ENCODE results near the gene KIF23. TPM values are rescaled to one million over a fixed set of nuclear protein-coding genes. Genes with fewer than 3 reads are reported as not detected.

Gene KIF23
- total and polyA plus RNA-seq, 2 of the 4 experiments (the other 2 are of a cell fraction), result 37.7 to 56.1 TPM

- TF ChIP-seq SMC3 (IDR thresholded peaks at IDR 0.05; ENCODE audit: low read depth, low read length) (peak; percentile 90), MAZ (IDR thresholded peaks at IDR 0.05; ENCODE audit: borderline replicate concordance, low read depth, low read length) (peak; percentile 41; the same call in 1 of the 2 replicates)
Observed at GRCh38 chr15:69394556-69395282, 19.4 kb upstream of the KIF23 start (continued).

- Histone ChIP-seq H2AFZ (replicated peaks; ENCODE audit: low read length, poor library complexity) (no peak overlapping the region), H3K79me1 (ENCODE audit: low read depth in 1 of 2, low read length in 2 of 2) (peaks cover 17 to 75% of the 10 kb centered on the region in 2 experiments; a peak in 3 of 4 replicates), H3K9ac (ENCODE audit: low read depth, low read length) (no peak overlapping the region), H3K14ac (replicated peaks; ENCODE audit: low read depth, low read length) (no peak overlapping the region), H3K4ac (ENCODE audit: low read depth, low read length) (no peak overlapping the region), H3K56ac (ENCODE audit: extremely low read depth, insufficient read depth, low read length) (no peak overlapping the region), H3K27ac (ENCODE audit: insufficient read depth, low read length) (no peak overlapping the region), H2BK5ac (ENCODE audit: low read depth, low read length, poor library complexity, severe bottlenecking) (no peak overlapping the region), H2BK120ac (ENCODE audit: low read depth, low read length) (no peak overlapping the region), H2BK20ac (ENCODE audit: low read depth, low read length) (no peak overlapping the region), H4K20me1 (ENCODE audit: insufficient read depth, low read length) (peaks cover 29% of the 10 kb centered on the region), H3K27me3 (ENCODE audit: control insufficient read depth, insufficient read depth, low read length) (no peaks in the 10 kb centered on the region), H4K91ac (ENCODE audit: insufficient read depth, low read depth, low read length) (no peak overlapping the region), H3K36me3 (ENCODE audit: control insufficient read depth, insufficient read depth, low read length) (peaks cover 8% of the 10 kb centered on the region), H2AK5ac (ENCODE audit: low read depth, low read length) (peak overlapping the region; percentile 69; the same call in 1 of the 2 replicates), H4K5ac (ENCODE audit: low read depth, low read length) (no peak overlapping the region), H3K23ac (ENCODE audit: low read depth, low read length) (no peak overlapping the region), H3K4me2 (ENCODE audit: low read depth, low read length) (no peak overlapping the region), H3K18ac (ENCODE audit: low read depth, low read length) (no peak overlapping the region), H3K9me1 (ENCODE audit: insufficient read depth, low read length) (peaks cover 44% of the 10 kb centered on the region), H3K4me3 (ENCODE audit: insufficient read depth, low read depth, low read length) (no peak overlapping the region), H2AK9ac (replicated peaks; ENCODE audit: low read depth, low read length, poor library complexity) (no peak overlapping the region), H3K4me1 (ENCODE audit: control insufficient read depth, insufficient read depth, low read length) (peaks cover 12% of the 10 kb centered on the region), H4K8ac (ENCODE audit: low read depth in 2 of 2, low read length in 2 of 2) (no peak overlapping the region), H2BK15ac (ENCODE audit: low read depth, low read length) (no peak overlapping the region), H3K9me3 (ENCODE audit: control insufficient read depth, insufficient read depth, low read length) (no peaks in the 10 kb centered on the region)
- WGBS, 2 experiments (ENCODE audit: extremely low coverage in 2 of 2, insufficient read length in 1 of 2), result 82% methylated on average over 3 of the region's 10 CpGs; no CpG with 5 or more reads in 1 of the 2 experiments
- CTCF ChIA-PET, result interaction anchor here (0.9 to 1.2 kb wide), 2 partner anchors 50 to 315 kb away, joined by 3 read pairs; no protein-coding TSS in a partner anchor
- POLR2A ChIA-PET (ENCODE audit: unreplicated experiment), result interaction anchor here (0.5 kb wide), 1 partner anchor 53 kb away, joined by 5 read pairs; no protein-coding TSS in a partner anchor
- dilution Hi-C loops (cut with HindIII; ENCODE audit: low sequenced_read_pairs, unreplicated experiment), result no loop called here
- ATAC-seq (ENCODE audit: low read depth), result no peak
- no peak for DNase-seq
- intact Hi-C loops (cut with micrococcal nuclease), result no loop called here
- no TSS peak for BruUV-seq (replicated peaks)
- in situ Hi-C loops (cut with MboI; ENCODE audit: low sequenced_read_pairs), result loop anchor here (5.0 kb wide), 1 partner anchor 333 kb away; no protein-coding TSS in a partner anchor
- TF ChIP-seq RFX5 (IDR thresholded peaks at IDR 0.05; ENCODE audit: low read depth, low read length) (no peak), CTCF (conservative IDR thresholded peaks at IDR 0.05; ENCODE audit: low read depth, low read length) (no peak), RAD21 (IDR thresholded peaks at IDR 0.05; ENCODE audit: low read length) (no peak), CHD1 (IDR thresholded peaks at IDR 0.05; ENCODE audit: low read depth, low read length) (no peak), SMC3 (IDR thresholded peaks at IDR 0.05; ENCODE audit: low read depth, low read length) (no peak), POLR2A (IDR thresholded peaks at IDR 0.05; ENCODE audit: low read depth, low read length) (no peak), NFE2L2 (IDR thresholded peaks at IDR 0.05; ENCODE audit: low read depth, low read length) (no peak), FOS (IDR thresholded peaks at IDR 0.05; ENCODE audit: low read depth, low read length) (no peak), MAZ (IDR thresholded peaks at IDR 0.05; ENCODE audit: borderline replicate concordance, low read depth, low read length) (no peak), RCOR1 (IDR thresholded peaks at IDR 0.05; ENCODE audit: insufficient replicate concordance, low read length) (no peak), MXI1 (IDR thresholded peaks at IDR 0.05; ENCODE audit: borderline replicate concordance, low read depth, low read length) (no peak), MAFK (IDR thresholded peaks at IDR 0.05; ENCODE audit: low read depth, low read length) (no peak), CEBPB (IDR thresholded peaks at IDR 0.05; ENCODE audit: low read depth, low read length) (no peak), BHLHE40 (IDR thresholded peaks at IDR 0.05; ENCODE audit: low read depth, low read length) (no peak)
Observed at GRCh38 chr15:69395460-69395859, 18.7 kb upstream of the KIF23 start.

Data from IMR-90 (cell line).